Osteoblast (primary cell): ENCODE measurements around the gene CELSR1. TPM values are rescaled to one million over a fixed set of nuclear protein-coding genes. Genes with fewer than 3 reads are reported as not detected.

Experiments
- DNase-seq: peaks from one replicate; pipeline ENCODE4 v3.0.0; 2011; ENCODE audit warnings: low spot score, mixed read lengths; ENCODE audit not compliant: insufficient read length; ENCODE audit errors: missing footprints
- H2AFZ ChIP-seq: 2 replicates; pipeline ENCODE4 v1.6.0; 2011; ENCODE audit warnings: mild to moderate bottlenecking, low read length
- H3K27ac ChIP-seq: 2 replicates; pipeline ENCODE4 v1.5.1; 2011; ENCODE audit warnings: mild to moderate bottlenecking, low read depth, low read length, moderate library complexity
- H3K27me3 ChIP-seq: 2 replicates; pipeline ENCODE4 v1.6.0; 2012; ENCODE audit warnings: mild to moderate bottlenecking, control low read depth, inconsistent platforms, low read length, moderate library complexity; ENCODE audit not compliant: insufficient read depth
- H3K36me3 ChIP-seq: 2 replicates; pipeline ENCODE4 v1.5.1; 2011; ENCODE audit warnings: mild to moderate bottlenecking, low read length, control low read depth, moderate library complexity; ENCODE audit not compliant: insufficient read depth
- H3K4me1 ChIP-seq: 2 replicates; pipeline ENCODE4 v1.5.1; 2011; ENCODE audit warnings: mild to moderate bottlenecking, low read length, control low read depth, moderate library complexity; ENCODE audit not compliant: insufficient read depth
- H3K4me2 ChIP-seq: 2 replicates; pipeline ENCODE4 v1.6.0; 2011; ENCODE audit warnings: mild to moderate bottlenecking, low read length; ENCODE audit not compliant: insufficient read depth
- H3K4me3 ChIP-seq: fragments of 200-600 bp; sonication (generic); 3 replicates; pipeline ENCODE4 v1.5.1; 2012; ENCODE audit warnings: mild to moderate bottlenecking, low read length, inconsistent platforms; ENCODE audit not compliant: insufficient read depth
- H3K79me2 ChIP-seq: 2 replicates; pipeline ENCODE4 v1.6.0; 2012; ENCODE audit warnings: mild to moderate bottlenecking, low read length, control low read depth, inconsistent platforms; ENCODE audit not compliant: insufficient read depth
- H3K9me3 ChIP-seq: 2 replicates; pipeline ENCODE4 v1.5.1; 2011; ENCODE audit warnings: low read depth, low read length, control low read depth
- H4K20me1 ChIP-seq: 2 replicates; pipeline ENCODE4 v1.6.0; 2012; ENCODE audit warnings: mild to moderate bottlenecking, low read length, control low read depth; ENCODE audit not compliant: insufficient read depth
- total RNA-seq: library from RNA; depleted of rRNA; stranded (reverse); fragments of >200 nt; gene quantifications from 2 replicates; pipeline ENCODE4 v1.2.3, GENCODE V29; 2012
- TF ChIP-seq, protein P1 (sequence below): IDR thresholded peaks from 2 replicates; pipeline ENCODE4 v1.5.1; 2011; ENCODE audit warnings: mild to moderate bottlenecking, low read depth, low read length, moderate library complexity; ENCODE audit errors: extremely low read depth

CELSR1 gene
- total RNA-seq, 1 donor: 3.6 TPM

GRCh38 chr22:46585340-46586122, 48.1 kb upstream of the CELSR1 start:
- no peak overlapping the region for H3K4me2 ChIP-seq
- TF ChIP-seq, protein P1, sequence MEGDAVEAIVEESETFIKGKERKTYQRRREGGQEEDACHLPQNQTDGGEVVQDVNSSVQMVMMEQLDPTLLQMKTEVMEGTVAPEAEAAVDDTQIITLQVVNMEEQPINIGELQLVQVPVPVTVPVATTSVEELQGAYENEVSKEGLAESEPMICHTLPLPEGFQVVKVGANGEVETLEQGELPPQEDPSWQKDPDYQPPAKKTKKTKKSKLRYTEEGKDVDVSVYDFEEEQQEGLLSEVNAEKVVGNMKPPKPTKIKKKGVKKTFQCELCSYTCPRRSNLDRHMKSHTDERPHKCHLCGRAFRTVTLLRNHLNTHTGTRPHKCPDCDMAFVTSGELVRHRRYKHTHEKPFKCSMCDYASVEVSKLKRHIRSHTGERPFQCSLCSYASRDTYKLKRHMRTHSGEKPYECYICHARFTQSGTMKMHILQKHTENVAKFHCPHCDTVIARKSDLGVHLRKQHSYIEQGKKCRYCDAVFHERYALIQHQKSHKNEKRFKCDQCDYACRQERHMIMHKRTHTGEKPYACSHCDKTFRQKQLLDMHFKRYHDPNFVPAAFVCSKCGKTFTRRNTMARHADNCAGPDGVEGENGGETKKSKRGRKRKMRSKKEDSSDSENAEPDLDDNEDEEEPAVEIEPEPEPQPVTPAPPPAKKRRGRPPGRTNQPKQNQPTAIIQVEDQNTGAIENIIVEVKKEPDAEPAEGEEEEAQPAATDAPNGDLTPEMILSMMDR: no peak
- no peaks in the 10 kb centered on the region for H3K36me3 ChIP-seq
- H3K4me1 ChIP-seq: no peaks in the 10 kb centered on the region
- H3K27ac ChIP-seq: no peak overlapping the region
- H3K9me3 ChIP-seq: no peaks in the 10 kb centered on the region
- no peaks in the 10 kb centered on the region for H3K27me3 ChIP-seq
- DNase-seq: peak; percentile 58
- H4K20me1 ChIP-seq: peaks cover 48% of the 10 kb centered on the region
- H2AFZ ChIP-seq: no peak overlapping the region
- peaks cover 26% of the 10 kb centered on the region for H3K79me2 ChIP-seq
- no peak overlapping the region for H3K4me3 ChIP-seq

DNA sequence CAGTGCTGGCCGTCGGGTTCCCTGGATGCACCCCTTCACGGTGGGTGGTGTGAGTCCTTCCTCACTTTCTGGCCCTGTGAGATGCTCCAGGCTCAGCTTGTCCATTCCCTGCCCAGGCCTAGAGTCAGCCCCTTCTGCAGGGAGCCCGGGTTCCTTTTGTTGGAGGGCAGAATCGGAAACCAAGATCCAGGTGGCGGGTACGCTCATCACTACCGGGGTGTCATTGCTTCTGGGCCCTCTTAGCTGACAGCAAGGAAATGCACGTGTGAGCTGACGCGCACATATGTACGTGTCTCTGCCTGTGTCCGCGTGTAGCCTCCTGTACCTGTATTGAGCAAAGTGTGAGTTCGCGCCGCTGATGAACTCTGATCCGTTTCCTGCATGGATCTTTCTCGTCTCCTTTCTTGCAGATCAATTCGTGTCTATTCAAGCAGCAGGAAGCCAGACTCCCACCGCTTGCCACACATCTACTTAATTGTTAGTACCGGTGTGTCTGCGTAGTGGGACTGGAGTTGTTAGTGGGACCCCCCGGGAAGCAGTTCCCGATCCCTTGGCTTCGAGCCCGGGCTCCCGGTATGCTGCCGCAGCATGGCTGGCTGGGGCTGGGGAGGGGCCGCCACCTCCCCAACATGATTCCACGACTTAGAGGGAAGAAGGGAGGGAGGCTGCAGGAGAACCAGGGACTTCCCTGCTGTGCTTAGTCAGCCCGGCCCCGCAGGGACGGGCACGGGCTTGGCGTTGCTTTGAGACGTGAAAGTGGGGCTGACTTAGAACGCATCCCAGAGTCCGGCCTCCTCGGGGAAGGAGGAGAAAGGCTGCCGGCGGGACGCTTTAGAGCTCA, 46.9 kb upstream of the CELSR1 start:
- H3K27ac ChIP-seq: no peak overlapping the region
- no peaks in the 10 kb centered on the region for H3K4me1 ChIP-seq
- H4K20me1 ChIP-seq: peaks cover 51% of the 10 kb centered on the region
- H2AFZ ChIP-seq: no peak overlapping the region
- H3K27me3 ChIP-seq: no peaks in the 10 kb centered on the region
- H3K36me3 ChIP-seq: no peaks in the 10 kb centered on the region
- no peaks in the 10 kb centered on the region for H3K9me3 ChIP-seq
- TF ChIP-seq, protein P1: no peak
- H3K79me2 ChIP-seq: peaks cover 34% of the 10 kb centered on the region
- no peak overlapping the region for H3K4me3 ChIP-seq
- peak; percentile 91 for DNase-seq
- no peak overlapping the region for H3K4me2 ChIP-seq

GRCh38 chr22:46583571-46583970, 46.2 kb upstream of the CELSR1 start:
- Histone ChIP-seq H3K27ac (no peak overlapping the region), H3K4me2 (no peak overlapping the region), H3K27me3 (no peaks in the 10 kb centered on the region), H2AFZ (no peak overlapping the region), H4K20me1 (peaks cover 52% of the 10 kb centered on the region), H3K79me2 (peaks cover 34% of the 10 kb centered on the region), H3K36me3 (no peaks in the 10 kb centered on the region), H3K4me1 (no peaks in the 10 kb centered on the region), H3K9me3 (no peaks in the 10 kb centered on the region), H3K4me3 (no peak overlapping the region)
- DNase-seq: no peak
- TF ChIP-seq, protein P1: no peak
